Measurements from ENCODE around the gene SMG6.

SMG6 gene

GRCh38 chr17:2037155-2037554, 266.4 kb downstream of the SMG6 start:
- Mint-ChIP-seq H3K36me3 (ENCODE audit: low read depth) (peaks cover 5% of the 10 kb centered on the region), H3K27me3 (no peaks in the 10 kb centered on the region), H3K4me3 (no peak overlapping the region), H3K27ac (no peak overlapping the region), H3K4me1 (ENCODE audit: low read depth) (peaks cover 14% of the 10 kb centered on the region), H3K9me3 (no peaks in the 10 kb centered on the region)

GRCh38 chr17:2035541-2036488, 267.8 kb downstream of the SMG6 start:
- no peak overlapping the region for H3K27ac Mint-ChIP-seq
- H3K9me3 Mint-ChIP-seq: no peaks in the 10 kb centered on the region
- H3K27me3 Mint-ChIP-seq: no peaks in the 10 kb centered on the region
- H3K4me1 Mint-ChIP-seq (ENCODE audit: low read depth): peaks cover 20% of the 10 kb centered on the region
- no peak overlapping the region for H3K4me3 Mint-ChIP-seq
- peaks cover 5% of the 10 kb centered on the region for H3K36me3 Mint-ChIP-seq (ENCODE audit: low read depth)

- H3K4me3 Mint-ChIP-seq: no peak overlapping the region
- no peaks in the 10 kb centered on the region for H3K9me3 Mint-ChIP-seq
- H3K27ac Mint-ChIP-seq: no peak overlapping the region
- peaks cover 18% of the 10 kb centered on the region for H3K4me1 Mint-ChIP-seq (ENCODE audit: low read depth)
- peaks cover 5% of the 10 kb centered on the region for H3K36me3 Mint-ChIP-seq (ENCODE audit: low read depth)
- H3K27me3 Mint-ChIP-seq: no peaks in the 10 kb centered on the region
Measured at GRCh38 chr17:2034806-2035540, 268.6 kb downstream of the SMG6 start.

- H3K36me3 Mint-ChIP-seq (ENCODE audit: low read depth): peaks cover 5% of the 10 kb centered on the region
- no peak overlapping the region for H3K27ac Mint-ChIP-seq
- H3K9me3 Mint-ChIP-seq: no peaks in the 10 kb centered on the region
- no peak overlapping the region for H3K4me3 Mint-ChIP-seq
- no peaks in the 10 kb centered on the region for H3K27me3 Mint-ChIP-seq
- H3K4me1 Mint-ChIP-seq (ENCODE audit: low read depth): peaks cover 18% of the 10 kb centered on the region
Measured at GRCh38 chr17:2034157-2034556, 269.4 kb downstream of the SMG6 start.

- H3K36me3 Mint-ChIP-seq (ENCODE audit: low read depth): no peaks in the 10 kb centered on the region
- peaks cover 18% of the 10 kb centered on the region for H3K4me1 Mint-ChIP-seq (ENCODE audit: low read depth)
- no peak overlapping the region for H3K27ac Mint-ChIP-seq
- H3K4me3 Mint-ChIP-seq: no peak overlapping the region
- H3K9me3 Mint-ChIP-seq: no peaks in the 10 kb centered on the region
- peaks cover 7% of the 10 kb centered on the region for H3K27me3 Mint-ChIP-seq
Measured at GRCh38 chr17:2033153-2033552, 270.4 kb downstream of the SMG6 start.

GRCh38 chr17:2030779-2031163, 272.8 kb downstream of the SMG6 start:
- Mint-ChIP-seq H3K36me3 (ENCODE audit: low read depth) (no peaks in the 10 kb centered on the region), H3K9me3 (no peaks in the 10 kb centered on the region), H3K4me1 (ENCODE audit: low read depth) (peaks cover 28% of the 10 kb centered on the region), H3K27me3 (peaks cover 25% of the 10 kb centered on the region), H3K27ac (peak overlapping the region; percentile 74), H3K4me3 (peak overlapping the region; percentile 94)

GRCh38 chr17:2029911-2030778, 273.4 kb downstream of the SMG6 start, which contains the start of gene DPH1:
DPH1 (plus strand) TSS chr17:2030153; CDS start chr17:2030170, 17 bp downstream.
- Mint-ChIP-seq H3K4me3 (peak within 1 kb of the TSS; percentile 94), H3K4me1 (ENCODE audit: low read depth) (peaks cover 34% of the 10 kb centered on the region), H3K9me3 (no peaks in the 10 kb centered on the region), H3K36me3 (ENCODE audit: low read depth) (no peaks in the 10 kb centered on the region), H3K27me3 (peaks cover 27% of the 10 kb centered on the region), H3K27ac (peak within 1 kb of the TSS; percentile 74)

DNA sequence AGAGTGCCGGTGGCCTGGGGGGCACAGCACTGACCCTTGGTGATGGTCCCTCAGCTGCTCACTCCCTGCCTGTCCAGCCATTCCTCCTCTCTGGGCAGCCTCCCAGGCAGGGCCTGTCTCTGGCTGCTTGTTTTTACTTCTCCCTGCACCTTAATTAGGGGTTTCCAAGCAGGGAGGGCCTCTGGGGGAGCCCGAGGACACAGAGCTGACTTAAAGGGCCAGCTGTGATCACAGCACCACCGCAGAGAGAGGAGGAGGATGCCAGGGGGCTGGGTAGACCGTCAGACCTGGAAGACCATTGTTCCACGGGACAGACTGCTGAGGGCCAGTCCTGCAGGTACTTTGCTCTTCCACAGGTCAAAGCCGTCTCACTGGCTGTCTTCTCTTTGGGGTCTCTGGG, 274.8 kb downstream of the SMG6 start:
- H3K36me3 Mint-ChIP-seq (ENCODE audit: low read depth): no peaks in the 10 kb centered on the region
- H3K27me3 Mint-ChIP-seq: peaks cover 30% of the 10 kb centered on the region
- H3K9me3 Mint-ChIP-seq: no peaks in the 10 kb centered on the region
- H3K4me1 Mint-ChIP-seq (ENCODE audit: low read depth): peaks cover 37% of the 10 kb centered on the region
- no peak overlapping the region for H3K4me3 Mint-ChIP-seq
- no peak overlapping the region for H3K27ac Mint-ChIP-seq

DNA sequence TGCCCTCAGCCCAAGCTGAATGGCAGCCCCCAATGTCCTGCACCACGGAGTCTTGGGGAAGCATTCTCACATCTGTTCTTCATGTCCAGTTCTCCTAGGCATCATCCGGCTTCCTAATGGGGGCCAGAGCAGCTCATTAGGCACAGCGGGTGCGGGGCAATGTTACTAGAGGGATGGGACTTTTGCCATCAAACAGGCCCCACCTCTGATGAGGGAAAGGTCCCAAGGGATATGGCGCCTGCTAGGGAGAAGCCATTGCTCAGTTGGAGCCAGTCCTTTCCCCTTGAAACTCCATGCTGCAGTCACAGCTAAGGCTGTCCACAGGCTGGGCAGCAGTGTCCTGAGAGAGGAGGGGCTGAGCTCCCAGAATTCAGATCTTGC, 275.4 kb downstream of the SMG6 start:
- Mint-ChIP-seq H3K9me3 (no peaks in the 10 kb centered on the region), H3K27me3 (peaks cover 30% of the 10 kb centered on the region), H3K4me3 (no peak overlapping the region), H3K4me1 (ENCODE audit: low read depth) (peaks cover 35% of the 10 kb centered on the region), H3K36me3 (ENCODE audit: low read depth) (no peaks in the 10 kb centered on the region), H3K27ac (no peak overlapping the region)

DNA sequence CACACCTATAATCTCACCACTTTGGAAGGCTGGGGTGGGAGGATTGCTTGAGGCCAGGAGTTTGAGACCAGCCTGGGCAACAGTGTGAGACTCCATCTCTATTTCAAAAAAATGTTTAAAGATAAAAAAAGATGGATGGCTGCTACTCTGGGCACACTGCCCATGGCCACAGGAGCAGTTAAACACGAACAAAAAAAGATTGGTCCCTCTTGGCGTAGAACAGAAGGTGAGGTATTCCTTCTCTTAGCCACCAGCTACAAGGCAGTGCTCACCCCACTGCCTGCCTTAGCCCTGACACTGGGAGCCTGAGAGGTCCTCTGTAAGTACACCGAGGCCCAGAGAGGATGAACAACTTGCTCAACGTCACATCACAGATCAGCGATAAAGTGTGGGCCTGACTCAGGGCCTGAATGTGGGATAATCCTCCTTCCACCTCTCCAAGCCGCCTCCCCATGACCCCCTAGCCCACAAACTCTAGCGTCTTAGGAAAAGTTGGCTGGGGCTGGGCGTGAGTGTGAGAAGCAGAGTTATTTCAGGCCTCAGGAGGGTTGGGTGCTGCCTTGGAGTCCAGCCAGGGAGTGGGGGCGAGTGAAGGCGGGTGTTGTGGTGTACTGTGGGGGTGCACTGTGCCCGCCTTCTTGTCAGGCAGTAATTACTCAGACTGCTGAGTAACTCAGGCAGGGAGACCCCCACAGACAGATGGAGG, 275.9 kb downstream of the SMG6 start:
- H3K27me3 Mint-ChIP-seq: peaks cover 33% of the 10 kb centered on the region
- peaks cover 31% of the 10 kb centered on the region for H3K4me1 Mint-ChIP-seq (ENCODE audit: low read depth)
- H3K4me3 Mint-ChIP-seq: no peak overlapping the region
- H3K27ac Mint-ChIP-seq: peak overlapping the region; percentile 52
- H3K9me3 Mint-ChIP-seq: no peaks in the 10 kb centered on the region
- no peaks in the 10 kb centered on the region for H3K36me3 Mint-ChIP-seq (ENCODE audit: low read depth)

- no peak overlapping the region for H3K27ac Mint-ChIP-seq
Measured at GRCh38 chr17:2025622-2026309, 277.8 kb downstream of the SMG6 start.

GRCh38 chr17:2025220-2025621, 278.4 kb downstream of the SMG6 start, which contains the start of gene RTN4RL1:
RTN4RL1 (minus strand) TSS chr17:2025334; CDS start chr17:2024865, 469 bp downstream.
- peaks cover 19% of the 10 kb centered on the region for H3K4me1 Mint-ChIP-seq (ENCODE audit: low read depth)
- H3K9me3 Mint-ChIP-seq: no peaks in the 10 kb centered on the region
- H3K36me3 Mint-ChIP-seq (ENCODE audit: low read depth): no peaks in the 10 kb centered on the region
- H3K4me3 Mint-ChIP-seq: peak within 1 kb of the TSS; percentile 75
- no peak within 1 kb of the TSS for H3K27ac Mint-ChIP-seq
- H3K27me3 Mint-ChIP-seq: peaks cover 41% of the 10 kb centered on the region

More at GRCh38 chr17:2025622-2026309, 277.8 kb downstream of the SMG6 start:
- H3K4me1 Mint-ChIP-seq (ENCODE audit: low read depth): peaks cover 20% of the 10 kb centered on the region
- H3K36me3 Mint-ChIP-seq (ENCODE audit: low read depth): no peaks in the 10 kb centered on the region
- H3K4me3 Mint-ChIP-seq: peak overlapping the region; percentile 71
- no peaks in the 10 kb centered on the region for H3K9me3 Mint-ChIP-seq
- H3K27me3 Mint-ChIP-seq: peaks cover 41% of the 10 kb centered on the region

DNA sequence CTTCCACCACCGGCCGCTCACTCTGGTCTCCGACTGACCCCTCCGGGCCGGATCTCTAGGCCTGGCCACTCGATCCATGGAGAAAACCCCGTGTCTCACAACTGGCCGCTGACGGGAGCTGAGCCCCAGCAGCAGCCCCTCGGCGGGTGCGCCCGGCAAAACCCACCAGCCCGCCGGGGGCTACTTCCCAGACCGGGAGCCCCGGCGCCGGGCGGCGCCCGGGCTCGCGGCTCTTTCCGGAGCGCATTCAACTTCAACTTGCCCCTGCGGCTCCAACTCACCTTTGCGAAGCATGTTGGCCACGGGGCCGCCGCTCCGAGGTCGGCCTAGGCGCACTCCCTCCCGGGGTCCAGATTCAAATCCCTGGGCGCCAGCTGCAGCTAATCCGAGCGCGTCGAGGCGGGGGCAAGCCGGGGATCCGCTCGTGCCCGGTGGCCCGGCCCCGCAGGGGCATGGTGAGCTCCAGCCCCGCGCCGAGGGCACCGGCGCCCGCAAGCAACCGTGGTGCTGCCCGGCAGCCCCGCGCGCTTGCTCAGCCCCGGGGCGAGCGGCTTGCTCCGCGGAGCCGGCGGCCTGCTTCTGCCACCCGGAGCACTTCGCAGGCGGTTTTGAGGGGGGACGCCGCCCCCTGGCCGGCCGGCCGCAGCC, 278.9 kb downstream of the SMG6 start:
- no peaks in the 10 kb centered on the region for H3K36me3 Mint-ChIP-seq (ENCODE audit: low read depth)
- no peak overlapping the region for H3K27ac Mint-ChIP-seq
- peak overlapping the region; percentile 75 for H3K4me3 Mint-ChIP-seq
- H3K9me3 Mint-ChIP-seq: no peaks in the 10 kb centered on the region
- peaks cover 41% of the 10 kb centered on the region for H3K27me3 Mint-ChIP-seq
- peaks cover 19% of the 10 kb centered on the region for H3K4me1 Mint-ChIP-seq (ENCODE audit: low read depth)
